WTC11 (cell line): ENCODE data around the gene AGPAT3. TPM values are rescaled to one million over a fixed set of nuclear protein-coding genes. Genes with fewer than 3 reads are reported as not detected.

Source experiments
- ATAC-seq: fragments of 200-7000 bp; cut with Tn5 transposase; 2 replicates; pipeline ENCODE4 v1.10.0; 2021; ENCODE audit warnings: mild to moderate bottlenecking, moderate library complexity
- CTCF ChIA-PET: fragments of 300-600 bp; sonication (Branson Sonifier 250); formaldehyde crosslinking; loops from one replicate; lab custom pipeline; 2021; ENCODE audit warnings: antibody characterized with exemption; lab: Charles Lee
- POLR2A ChIA-PET: fragments of 350-600 bp; sonication (Branson Sonifier 250); formaldehyde crosslinking; loops from one replicate; lab custom pipeline; 2021; ENCODE audit warnings: antibody characterized with exemption; lab: Charles Lee
- DNase-seq: peaks from one replicate; pipeline ENCODE4 v3.0.0; 2021; ENCODE audit warnings: low spot score
- H3K27ac Mint-ChIP-seq: 2 replicates; pipeline ENCODE4 v1.8.0; 2021; ENCODE audit warnings: mixed read lengths
- H3K27me3 Mint-ChIP-seq: 2 replicates; pipeline ENCODE4 v1.8.0; 2021; ENCODE audit warnings: low read depth, mild to moderate bottlenecking, moderate library complexity, mixed read lengths
- H3K36me3 Mint-ChIP-seq: 2 replicates; pipeline ENCODE4 v1.8.0; 2021; ENCODE audit warnings: mixed read lengths
- H3K4me1 Mint-ChIP-seq: 2 replicates; pipeline ENCODE4 v1.8.0; 2022; ENCODE audit warnings: mixed read lengths
- H3K4me3 Mint-ChIP-seq: 2 replicates; pipeline ENCODE4 v1.8.0; 2021; ENCODE audit warnings: mild to moderate bottlenecking, moderate library complexity, mixed read lengths
- H3K9me3 Mint-ChIP-seq: 2 replicates; pipeline ENCODE4 v1.8.0; 2021; ENCODE audit warnings: mixed read lengths
- CREB1 ChIP-seq: sonication (generic); formaldehyde crosslinking; IDR thresholded peaks from 2 replicates; pipeline ENCODE4 v1.8.0; 2023; ENCODE audit warnings: mild to moderate bottlenecking, missing genetic modification reagents
- CTCF ChIP-seq: fragments of 200-600 bp; IDR thresholded peaks from 2 replicates; pipeline ENCODE4 v1.8.0; 2022; ENCODE audit warnings: antibody characterized with exemption
- ERG ChIP-seq: fragments of 250-450 bp; sonication (Bioruptor Pico); IDR thresholded peaks from 2 replicates; pipeline ENCODE4 v1.8.0; 2021; ENCODE audit warnings: mild to moderate bottlenecking
- HMGA2 ChIP-seq: fragments of 250-450 bp; sonication (Bioruptor Pico); IDR thresholded peaks from 2 replicates; pipeline ENCODE4 v1.4.0; 2021; ENCODE audit warnings: mild to moderate bottlenecking, moderate library complexity
- KAT7 ChIP-seq: sonication (generic); formaldehyde crosslinking; IDR thresholded peaks from 2 replicates; pipeline ENCODE4 v1.8.1; 2023; ENCODE audit warnings: missing genetic modification reagents, mild to moderate bottlenecking, borderline replicate concordance
- NFATC4 ChIP-seq: fragments of 250-450 bp; sonication (Bioruptor Pico); IDR thresholded peaks from 2 replicates; pipeline ENCODE4 v1.9.0; 2021; ENCODE audit warnings: mild to moderate bottlenecking
- PRRX2 ChIP-seq: fragments of 250-450 bp; sonication (Bioruptor Pico); IDR thresholded peaks from 2 replicates; pipeline ENCODE4 v1.8.0; 2021; ENCODE audit warnings: mild to moderate bottlenecking
- SMAD3 ChIP-seq: sonication (generic); formaldehyde crosslinking; IDR thresholded peaks from 2 replicates; pipeline ENCODE4 v1.8.0; 2022; ENCODE audit warnings: missing genetic modification reagents, mild to moderate bottlenecking, borderline replicate concordance
- SP1 ChIP-seq: sonication (generic); formaldehyde crosslinking; conservative IDR thresholded peaks from 2 replicates; pipeline ENCODE4 v1.8.1; 2022; ENCODE audit warnings: missing genetic modification reagents
- TEAD1 ChIP-seq: sonication (generic); formaldehyde crosslinking; IDR thresholded peaks from 2 replicates; pipeline ENCODE4 v1.8.0; 2022; ENCODE audit warnings: mild to moderate bottlenecking, missing genetic modification reagents
- ZNF396 ChIP-seq: fragments of 250-450 bp; sonication (Bioruptor Pico); IDR thresholded peaks from 2 replicates; pipeline ENCODE4 v1.8.0; 2021; ENCODE audit warnings: mild to moderate bottlenecking, moderate library complexity, borderline replicate concordance
- ZNF671 ChIP-seq: fragments of 250-450 bp; sonication (Bioruptor Pico); IDR thresholded peaks from 2 replicates; pipeline ENCODE4 v1.8.0; 2021; ENCODE audit warnings: mild to moderate bottlenecking
- ZSCAN18 ChIP-seq: fragments of 250-450 bp; sonication (Bioruptor Pico); IDR thresholded peaks from 2 replicates; pipeline ENCODE4 v2.1.2; 2022; ENCODE audit warnings: mild to moderate bottlenecking, moderate library complexity
- total RNA-seq: library from RNA; stranded (reverse); gene quantifications from 3 replicates; pipeline ENCODE4 v1.2.3, GENCODE V29; 2021
- TF ChIP-seq, protein P1 (sequence below): sonication (generic); formaldehyde crosslinking; IDR thresholded peaks from 2 replicates; pipeline ENCODE4 v1.8.0; 2022; ENCODE audit warnings: missing genetic modification reagents
- TF ChIP-seq, protein P2 (sequence below): fragments of 250-450 bp; sonication (Bioruptor Pico); IDR thresholded peaks from 2 replicates; pipeline ENCODE4 v1.9.0; 2021; ENCODE audit warnings: mild to moderate bottlenecking
- TF ChIP-seq, protein P3 (sequence below): sonication (generic); formaldehyde crosslinking; IDR thresholded peaks from 2 replicates; pipeline ENCODE4 v1.8.0; 2023; ENCODE audit warnings: missing genetic modification reagents, mild to moderate bottlenecking, borderline replicate concordance
- TF ChIP-seq, protein P4 (sequence below): fragments of 250-450 bp; sonication (Bioruptor Pico); IDR thresholded peaks from 2 replicates; pipeline ENCODE4 v1.9.0; 2021; ENCODE audit warnings: moderate library complexity, mild to moderate bottlenecking, inconsistent platforms, borderline replicate concordance

The AGPAT3 gene
- total RNA-seq, 1 experiment from 2014 or later: 5.6 TPM

DNA sequence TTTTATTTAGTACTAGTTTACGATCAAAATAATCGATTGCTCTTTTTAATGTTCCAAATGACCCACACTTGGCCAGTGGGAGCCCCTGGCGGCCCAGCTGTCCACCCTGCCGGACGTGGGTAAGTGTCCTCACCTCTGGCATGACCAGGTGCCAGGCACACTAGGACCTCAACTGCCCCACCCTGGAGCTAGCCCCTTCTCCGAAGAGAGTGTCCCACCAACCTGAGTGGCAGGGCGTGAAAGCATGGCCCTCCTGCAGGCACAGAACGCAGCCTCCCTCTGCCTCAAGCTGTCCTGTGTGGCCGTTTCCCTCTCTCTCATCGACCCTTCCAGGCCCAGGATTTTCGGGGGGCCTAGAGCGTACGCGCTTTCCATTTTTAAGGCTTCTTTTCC lies 32.9 kb upstream of the AGPAT3 start:
- Mint-ChIP-seq H3K4me3 (no peak overlapping the region), H3K9me3 (peaks cover 8% of the 10 kb centered on the region; the same call in 1 of the 2 replicates), H3K36me3 (no peaks in the 10 kb centered on the region), H3K4me1 (no peaks in the 10 kb centered on the region), H3K27me3 (no peaks in the 10 kb centered on the region; the same call in 1 of the 2 replicates), H3K27ac (no peak overlapping the region)
- ChIA-PET POLR2A (interaction anchor here (0.6 kb wide), 1 partner anchor 1877 kb away, joined by 3 read pairs; no protein-coding TSS in a partner anchor), CTCF (no interaction called here)
- DNase-seq: no peak
- no peak for ATAC-seq
- TF ChIP-seq CREB1 (CRISPR knock-in tag) (no peak), ZNF671 (no peak), SMAD3 (CRISPR knock-in tag) (no peak), ZNF396 (CRISPR knock-in tag) (no peak)
- TF ChIP-seq, protein P1, sequence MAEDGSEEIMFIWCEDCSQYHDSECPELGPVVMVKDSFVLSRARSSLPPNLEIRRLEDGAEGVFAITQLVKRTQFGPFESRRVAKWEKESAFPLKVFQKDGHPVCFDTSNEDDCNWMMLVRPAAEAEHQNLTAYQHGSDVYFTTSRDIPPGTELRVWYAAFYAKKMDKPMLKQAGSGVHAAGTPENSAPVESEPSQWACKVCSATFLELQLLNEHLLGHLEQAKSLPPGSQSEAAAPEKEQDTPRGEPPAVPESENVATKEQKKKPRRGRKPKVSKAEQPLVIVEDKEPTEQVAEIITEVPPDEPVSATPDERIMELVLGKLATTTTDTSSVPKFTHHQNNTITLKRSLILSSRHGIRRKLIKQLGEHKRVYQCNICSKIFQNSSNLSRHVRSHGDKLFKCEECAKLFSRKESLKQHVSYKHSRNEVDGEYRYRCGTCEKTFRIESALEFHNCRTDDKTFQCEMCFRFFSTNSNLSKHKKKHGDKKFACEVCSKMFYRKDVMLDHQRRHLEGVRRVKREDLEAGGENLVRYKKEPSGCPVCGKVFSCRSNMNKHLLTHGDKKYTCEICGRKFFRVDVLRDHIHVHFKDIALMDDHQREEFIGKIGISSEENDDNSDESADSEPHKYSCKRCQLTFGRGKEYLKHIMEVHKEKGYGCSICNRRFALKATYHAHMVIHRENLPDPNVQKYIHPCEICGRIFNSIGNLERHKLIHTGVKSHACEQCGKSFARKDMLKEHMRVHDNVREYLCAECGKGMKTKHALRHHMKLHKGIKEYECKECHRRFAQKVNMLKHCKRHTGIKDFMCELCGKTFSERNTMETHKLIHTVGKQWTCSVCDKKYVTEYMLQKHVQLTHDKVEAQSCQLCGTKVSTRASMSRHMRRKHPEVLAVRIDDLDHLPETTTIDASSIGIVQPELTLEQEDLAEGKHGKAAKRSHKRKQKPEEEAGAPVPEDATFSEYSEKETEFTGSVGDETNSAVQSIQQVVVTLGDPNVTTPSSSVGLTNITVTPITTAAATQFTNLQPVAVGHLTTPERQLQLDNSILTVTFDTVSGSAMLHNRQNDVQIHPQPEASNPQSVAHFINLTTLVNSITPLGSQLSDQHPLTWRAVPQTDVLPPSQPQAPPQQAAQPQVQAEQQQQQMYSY (CRISPR knock-in tag): no peak
- TF ChIP-seq, protein P2, sequence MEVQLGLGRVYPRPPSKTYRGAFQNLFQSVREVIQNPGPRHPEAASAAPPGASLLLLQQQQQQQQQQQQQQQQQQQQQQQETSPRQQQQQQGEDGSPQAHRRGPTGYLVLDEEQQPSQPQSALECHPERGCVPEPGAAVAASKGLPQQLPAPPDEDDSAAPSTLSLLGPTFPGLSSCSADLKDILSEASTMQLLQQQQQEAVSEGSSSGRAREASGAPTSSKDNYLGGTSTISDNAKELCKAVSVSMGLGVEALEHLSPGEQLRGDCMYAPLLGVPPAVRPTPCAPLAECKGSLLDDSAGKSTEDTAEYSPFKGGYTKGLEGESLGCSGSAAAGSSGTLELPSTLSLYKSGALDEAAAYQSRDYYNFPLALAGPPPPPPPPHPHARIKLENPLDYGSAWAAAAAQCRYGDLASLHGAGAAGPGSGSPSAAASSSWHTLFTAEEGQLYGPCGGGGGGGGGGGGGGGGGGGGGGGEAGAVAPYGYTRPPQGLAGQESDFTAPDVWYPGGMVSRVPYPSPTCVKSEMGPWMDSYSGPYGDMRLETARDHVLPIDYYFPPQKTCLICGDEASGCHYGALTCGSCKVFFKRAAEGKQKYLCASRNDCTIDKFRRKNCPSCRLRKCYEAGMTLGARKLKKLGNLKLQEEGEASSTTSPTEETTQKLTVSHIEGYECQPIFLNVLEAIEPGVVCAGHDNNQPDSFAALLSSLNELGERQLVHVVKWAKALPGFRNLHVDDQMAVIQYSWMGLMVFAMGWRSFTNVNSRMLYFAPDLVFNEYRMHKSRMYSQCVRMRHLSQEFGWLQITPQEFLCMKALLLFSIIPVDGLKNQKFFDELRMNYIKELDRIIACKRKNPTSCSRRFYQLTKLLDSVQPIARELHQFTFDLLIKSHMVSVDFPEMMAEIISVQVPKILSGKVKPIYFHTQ (CRISPR knock-in tag): no peak

- CTCF ChIA-PET: no interaction called here
These were observed 32.4 kb upstream of the AGPAT3 start for GRCh38 chr21:43832648-43833047.

More at GRCh38 chr21:43832648-43833047, 32.4 kb upstream of the AGPAT3 start:
- H3K36me3 Mint-ChIP-seq: no peaks in the 10 kb centered on the region
- no peak overlapping the region for H3K4me3 Mint-ChIP-seq
- DNase-seq (no peak), ATAC-seq (no peak)
- TF ChIP-seq KAT7 (no peak), CTCF (no peak), NFATC4 (CRISPR knock-in tag) (no peak), HMGA2 (CRISPR knock-in tag) (no peak), SP1 (CRISPR knock-in tag) (no peak), TEAD1 (no peak), ZSCAN18 (CRISPR knock-in tag) (no peak), ERG (CRISPR knock-in tag) (no peak), PRRX2 (CRISPR knock-in tag) (no peak)
- TF ChIP-seq, protein P3, sequence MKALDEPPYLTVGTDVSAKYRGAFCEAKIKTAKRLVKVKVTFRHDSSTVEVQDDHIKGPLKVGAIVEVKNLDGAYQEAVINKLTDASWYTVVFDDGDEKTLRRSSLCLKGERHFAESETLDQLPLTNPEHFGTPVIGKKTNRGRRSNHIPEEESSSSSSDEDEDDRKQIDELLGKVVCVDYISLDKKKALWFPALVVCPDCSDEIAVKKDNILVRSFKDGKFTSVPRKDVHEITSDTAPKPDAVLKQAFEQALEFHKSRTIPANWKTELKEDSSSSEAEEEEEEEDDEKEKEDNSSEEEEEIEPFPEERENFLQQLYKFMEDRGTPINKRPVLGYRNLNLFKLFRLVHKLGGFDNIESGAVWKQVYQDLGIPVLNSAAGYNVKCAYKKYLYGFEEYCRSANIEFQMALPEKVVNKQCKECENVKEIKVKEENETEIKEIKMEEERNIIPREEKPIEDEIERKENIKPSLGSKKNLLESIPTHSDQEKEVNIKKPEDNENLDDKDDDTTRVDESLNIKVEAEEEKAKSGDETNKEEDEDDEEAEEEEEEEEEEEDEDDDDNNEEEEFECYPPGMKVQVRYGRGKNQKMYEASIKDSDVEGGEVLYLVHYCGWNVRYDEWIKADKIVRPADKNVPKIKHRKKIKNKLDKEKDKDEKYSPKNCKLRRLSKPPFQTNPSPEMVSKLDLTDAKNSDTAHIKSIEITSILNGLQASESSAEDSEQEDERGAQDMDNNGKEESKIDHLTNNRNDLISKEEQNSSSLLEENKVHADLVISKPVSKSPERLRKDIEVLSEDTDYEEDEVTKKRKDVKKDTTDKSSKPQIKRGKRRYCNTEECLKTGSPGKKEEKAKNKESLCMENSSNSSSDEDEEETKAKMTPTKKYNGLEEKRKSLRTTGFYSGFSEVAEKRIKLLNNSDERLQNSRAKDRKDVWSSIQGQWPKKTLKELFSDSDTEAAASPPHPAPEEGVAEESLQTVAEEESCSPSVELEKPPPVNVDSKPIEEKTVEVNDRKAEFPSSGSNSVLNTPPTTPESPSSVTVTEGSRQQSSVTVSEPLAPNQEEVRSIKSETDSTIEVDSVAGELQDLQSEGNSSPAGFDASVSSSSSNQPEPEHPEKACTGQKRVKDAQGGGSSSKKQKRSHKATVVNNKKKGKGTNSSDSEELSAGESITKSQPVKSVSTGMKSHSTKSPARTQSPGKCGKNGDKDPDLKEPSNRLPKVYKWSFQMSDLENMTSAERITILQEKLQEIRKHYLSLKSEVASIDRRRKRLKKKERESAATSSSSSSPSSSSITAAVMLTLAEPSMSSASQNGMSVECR (CRISPR knock-in tag): no peak
- TF ChIP-seq, protein P4, sequence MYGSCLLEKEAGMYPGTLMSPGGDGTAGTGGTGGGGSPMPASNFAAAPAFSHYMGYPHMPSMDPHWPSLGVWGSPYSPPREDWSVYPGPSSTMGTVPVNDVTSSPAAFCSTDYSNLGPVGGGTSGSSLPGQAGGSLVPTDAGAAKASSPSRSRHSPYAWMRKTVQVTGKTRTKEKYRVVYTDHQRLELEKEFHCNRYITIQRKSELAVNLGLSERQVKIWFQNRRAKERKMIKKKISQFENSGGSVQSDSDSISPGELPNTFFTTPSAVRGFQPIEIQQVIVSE: no peak
- H3K9me3 Mint-ChIP-seq: peaks cover 8% of the 10 kb centered on the region
- H3K4me1 Mint-ChIP-seq: no peaks in the 10 kb centered on the region
- POLR2A ChIA-PET: no interaction called here
- H3K27me3 Mint-ChIP-seq: no peaks in the 10 kb centered on the region; the same call in 1 of the 2 replicates
- no peak overlapping the region for H3K27ac Mint-ChIP-seq
